HL-60/S4 treated with phorbol 12-myristate 13-acetate at 8.2 ng/mL for 4 days and 3 days (cell line): Measurements from ENCODE around the gene CYTH2.

Experiments used
- in situ Hi-C: fragments of 300-500 bp; cut with MboI; formaldehyde crosslinking; loops from 2 replicates; pipeline ENCODE4 v1.15.0; 2022; ENCODE audit warnings: low sequenced_read_pairs

Gene CYTH2

DNA sequence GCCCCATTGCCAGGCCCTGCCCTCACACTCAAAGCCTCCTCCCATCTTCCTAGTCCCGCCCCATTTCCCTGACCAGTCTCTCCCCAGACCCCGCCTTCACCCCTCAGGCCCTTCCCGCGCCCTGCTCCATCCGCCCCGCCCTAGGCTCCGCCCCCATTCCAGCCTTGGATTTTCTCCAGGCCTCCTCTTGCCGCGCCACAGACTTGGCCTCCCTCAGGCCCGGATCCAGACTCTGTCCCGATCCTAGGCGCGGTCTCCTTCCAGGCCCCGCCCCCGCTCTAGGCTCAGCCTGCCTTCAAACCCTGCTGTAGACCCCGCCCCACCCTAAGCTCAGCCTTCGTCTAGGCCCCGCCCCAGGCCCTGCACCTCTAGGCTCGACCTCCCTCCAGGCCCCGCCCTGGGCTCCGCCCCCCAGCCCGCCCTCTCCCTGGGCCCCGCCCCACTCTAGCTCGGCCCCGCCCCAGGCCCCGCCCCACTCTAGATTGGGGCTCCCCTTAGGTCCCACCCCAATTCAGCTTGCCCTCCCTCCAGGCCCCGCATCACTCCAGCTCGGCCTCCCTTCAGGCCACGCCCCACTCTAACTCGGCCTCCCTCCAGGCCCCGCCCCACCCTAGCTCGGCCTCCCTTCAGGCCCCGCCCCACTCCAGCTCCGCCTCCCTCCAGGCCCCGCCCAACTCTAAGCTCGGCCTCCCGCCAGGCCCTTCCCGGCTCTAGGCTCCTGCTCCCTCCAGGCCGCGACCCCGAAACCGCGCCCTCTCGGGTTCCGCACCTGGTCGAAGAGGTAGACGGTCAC lies 24.0 kb downstream of the CYTH2 start:
- in situ Hi-C loops: no loop called here

DNA sequence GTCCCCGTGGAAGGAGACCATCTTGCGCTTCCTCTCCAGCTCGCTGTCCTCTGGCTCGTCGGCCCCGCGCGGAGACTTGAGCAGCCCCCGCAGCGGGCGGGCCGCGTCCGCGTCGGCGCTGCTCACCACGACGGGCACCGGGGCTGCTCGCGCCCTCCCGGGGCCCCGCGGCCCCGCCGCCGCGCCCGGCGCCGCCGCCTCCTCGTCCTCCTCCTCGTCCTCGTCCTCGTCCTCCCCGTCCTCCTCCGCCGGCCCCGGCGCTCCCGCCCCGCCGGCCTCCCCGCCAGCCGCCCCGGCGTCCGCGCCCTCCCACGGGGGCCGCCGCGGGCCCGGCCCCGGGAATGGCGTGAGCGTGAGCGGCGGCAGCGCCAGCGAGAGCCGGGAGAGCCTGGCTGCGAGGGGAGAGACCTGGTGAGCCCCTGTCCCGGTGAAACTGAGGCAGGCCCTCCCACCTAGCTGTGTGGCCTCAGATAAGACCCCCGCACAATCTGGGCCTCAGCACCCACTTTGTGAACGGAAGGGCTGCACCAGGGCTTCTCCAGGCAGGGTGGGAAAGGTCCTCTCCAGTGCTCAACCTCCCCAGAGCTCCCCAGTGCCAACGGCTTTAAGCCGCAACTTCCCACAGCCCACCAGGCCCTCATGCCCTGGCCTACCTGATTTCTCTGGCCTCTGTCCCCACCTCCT lies 24.7 kb downstream of the CYTH2 start:
- in situ Hi-C loops: no loop called here

DNA sequence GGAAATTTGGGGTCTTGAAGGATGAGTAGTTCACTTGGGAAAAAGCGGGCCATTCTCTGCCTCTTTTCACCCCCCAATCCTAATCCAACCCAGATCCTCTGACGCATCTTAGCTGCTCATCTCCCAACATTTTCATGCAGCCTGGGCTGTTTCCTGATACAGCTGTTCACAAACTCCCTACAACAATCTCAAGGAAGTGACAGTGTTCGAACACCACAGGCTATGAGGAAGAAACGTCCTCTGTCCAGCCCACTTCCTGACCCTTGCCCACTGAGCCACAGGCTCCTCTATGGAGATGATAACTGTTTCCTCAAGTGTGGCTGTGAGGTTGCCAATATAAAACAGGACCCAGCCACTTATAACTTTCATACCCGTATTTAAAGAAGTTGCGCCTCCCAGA lies 26.2 kb downstream of the CYTH2 start:
- in situ Hi-C loops: no loop called here

DNA sequence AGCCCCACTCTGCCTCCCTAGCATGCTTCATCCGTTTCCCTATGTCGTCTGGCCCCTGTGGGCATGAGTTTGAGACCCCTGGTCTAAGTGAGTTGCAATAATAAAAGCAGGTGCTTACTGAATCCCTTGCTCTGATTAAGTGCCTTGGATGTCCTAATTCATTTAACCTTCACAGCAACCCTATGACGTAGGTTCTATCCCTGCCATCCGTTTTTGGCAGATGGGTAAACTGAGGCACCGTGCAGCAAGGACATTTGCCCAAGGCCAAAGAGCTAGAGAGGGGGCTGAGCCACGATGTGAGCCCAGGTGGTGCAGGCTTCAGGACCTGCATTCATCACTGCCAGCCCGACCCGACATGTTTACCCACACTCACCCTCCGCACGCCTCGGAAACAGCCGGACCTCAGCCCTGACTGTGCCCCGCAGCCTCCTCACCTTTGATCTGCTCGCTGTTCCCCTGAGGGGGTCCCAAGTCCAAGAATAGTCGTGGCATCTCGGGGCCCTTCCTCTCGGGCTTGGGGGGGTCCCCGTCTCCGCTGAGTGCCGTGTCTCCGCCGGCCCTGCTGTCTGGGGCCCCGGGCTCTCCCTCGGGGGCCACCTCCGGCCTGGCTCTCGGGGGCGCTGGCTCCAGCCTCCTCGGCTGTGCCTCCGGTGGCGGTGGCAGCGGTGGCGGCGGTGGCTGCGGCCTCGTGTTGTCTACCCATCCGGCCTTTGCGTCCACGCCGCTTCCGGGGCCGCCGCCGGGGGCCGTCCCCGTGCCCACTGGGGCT lies 28.0 kb downstream of the CYTH2 start:
- in situ Hi-C loops: no loop called here

DNA sequence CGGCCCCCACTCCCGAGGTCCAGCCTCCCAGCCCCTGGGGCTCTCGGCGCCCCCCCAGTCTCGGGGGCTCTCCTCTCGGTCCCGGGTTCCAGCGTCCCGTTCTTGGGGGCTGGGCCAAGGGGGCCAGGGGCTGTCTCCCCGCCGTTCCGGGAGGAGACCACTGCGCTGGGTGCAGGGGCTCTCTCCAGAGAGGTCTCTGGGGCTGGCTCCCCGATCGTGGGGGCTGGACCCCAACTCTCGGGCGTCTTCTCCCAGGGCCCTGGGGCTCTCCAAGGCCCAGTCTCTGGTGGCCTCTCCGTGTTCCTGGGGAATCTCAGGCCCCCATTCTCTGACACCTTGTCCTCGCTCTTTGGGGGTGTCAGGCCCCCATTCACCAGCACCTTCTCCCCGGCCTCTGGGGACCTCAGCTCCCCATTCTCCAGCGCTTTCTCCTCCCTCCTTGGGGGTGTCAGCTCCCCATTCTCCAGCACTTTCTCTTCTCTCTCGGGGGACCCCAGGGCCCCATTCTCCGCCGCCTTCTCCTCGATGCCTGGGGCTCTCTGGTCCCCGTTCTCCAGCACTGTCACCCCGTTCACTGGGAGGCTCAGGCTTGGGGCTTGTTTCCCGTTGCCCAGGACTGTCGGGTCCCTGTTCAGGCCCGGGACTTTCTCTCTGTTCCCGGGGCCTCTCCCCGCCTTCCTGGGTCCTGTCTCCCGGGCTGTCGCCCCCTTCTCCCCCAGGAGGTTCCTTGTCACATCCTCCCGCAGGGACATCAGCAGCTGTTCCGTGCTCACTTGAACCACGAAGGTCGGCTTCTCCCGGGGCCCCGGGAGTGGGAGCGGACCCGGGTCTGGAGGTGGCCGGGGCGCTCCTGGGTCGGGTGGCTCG lies 28.8 kb downstream of the CYTH2 start:
- in situ Hi-C loops: no loop called here

DNA sequence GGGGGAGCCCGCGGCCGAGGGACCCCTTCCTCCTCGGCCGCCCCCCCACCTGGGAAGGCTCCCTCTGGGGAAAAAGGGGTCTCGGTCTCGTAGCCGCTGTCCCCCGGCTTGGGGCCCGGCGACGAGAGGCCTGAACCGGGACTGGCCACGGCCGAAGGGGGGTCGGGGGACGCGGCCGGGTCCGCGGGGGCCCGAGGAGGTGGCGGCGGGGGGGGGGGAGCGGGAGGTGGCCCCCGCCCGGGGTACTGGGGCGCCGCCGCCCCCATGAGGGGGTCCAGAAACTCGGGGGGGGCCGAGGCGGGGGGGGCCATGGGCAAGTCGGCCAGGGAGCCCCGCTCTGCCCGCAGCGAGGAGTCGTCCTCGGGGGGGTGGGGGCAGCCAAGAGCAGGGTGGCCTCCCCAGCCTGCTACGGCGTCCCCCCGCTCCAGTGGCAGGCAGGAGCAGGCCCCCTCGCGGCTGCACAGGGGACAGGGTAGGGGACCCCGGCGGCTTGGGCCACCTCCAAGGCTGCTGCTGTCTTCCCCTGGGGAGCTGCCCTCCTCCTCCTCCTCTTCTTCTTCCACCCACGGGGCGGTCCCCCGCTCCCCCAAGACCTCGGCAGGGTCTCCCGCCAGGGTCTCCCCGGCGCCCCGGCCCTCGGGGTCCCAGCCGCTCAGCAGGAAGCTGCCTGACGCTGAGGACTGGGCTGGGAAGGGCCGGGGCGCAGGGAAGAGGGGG lies 29.6 kb downstream of the CYTH2 start:
- in situ Hi-C loops: no loop called here

DNA sequence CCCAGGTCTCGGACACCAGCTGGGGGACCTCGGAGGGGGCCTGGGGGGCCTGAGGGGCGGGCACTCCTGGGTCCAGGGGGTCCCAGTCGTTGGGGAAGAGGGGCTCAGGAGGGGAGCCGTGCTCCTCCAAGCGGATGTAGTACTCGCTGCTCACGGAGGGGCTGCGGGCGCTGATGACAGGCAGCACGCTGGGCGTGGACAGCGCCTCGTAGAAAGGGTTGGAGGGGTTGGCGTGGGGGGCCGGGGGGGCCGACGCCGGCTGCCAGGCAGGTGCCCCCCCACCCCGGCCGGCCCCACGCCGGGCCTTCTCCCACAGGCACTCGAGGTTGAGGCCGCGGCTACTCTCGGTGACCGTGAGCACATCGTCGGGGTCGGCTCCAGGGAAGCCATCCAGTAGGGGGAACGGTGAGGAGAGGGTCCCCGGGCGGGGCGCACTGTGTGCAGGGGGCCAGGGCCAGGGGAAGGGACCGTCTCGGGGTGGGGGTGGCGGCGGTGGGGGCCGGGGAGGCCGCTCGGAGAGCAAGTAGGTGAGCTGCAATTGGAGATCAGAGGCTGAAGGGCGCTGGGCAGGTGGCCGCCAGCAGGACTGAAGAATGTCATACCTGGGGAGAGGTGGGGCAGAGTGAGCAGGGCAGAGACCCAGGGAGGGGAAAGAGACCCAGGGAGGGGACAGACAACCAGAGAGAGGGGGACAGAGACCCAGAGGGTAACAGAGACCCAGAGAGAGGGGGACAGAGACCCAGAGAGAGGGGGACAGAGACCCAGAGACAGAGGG lies 30.3 kb downstream of the CYTH2 start:
- in situ Hi-C loops: loop anchor here (10.0 kb wide), 1 partner anchor 85 kb away; no protein-coding TSS in a partner anchor

DNA sequence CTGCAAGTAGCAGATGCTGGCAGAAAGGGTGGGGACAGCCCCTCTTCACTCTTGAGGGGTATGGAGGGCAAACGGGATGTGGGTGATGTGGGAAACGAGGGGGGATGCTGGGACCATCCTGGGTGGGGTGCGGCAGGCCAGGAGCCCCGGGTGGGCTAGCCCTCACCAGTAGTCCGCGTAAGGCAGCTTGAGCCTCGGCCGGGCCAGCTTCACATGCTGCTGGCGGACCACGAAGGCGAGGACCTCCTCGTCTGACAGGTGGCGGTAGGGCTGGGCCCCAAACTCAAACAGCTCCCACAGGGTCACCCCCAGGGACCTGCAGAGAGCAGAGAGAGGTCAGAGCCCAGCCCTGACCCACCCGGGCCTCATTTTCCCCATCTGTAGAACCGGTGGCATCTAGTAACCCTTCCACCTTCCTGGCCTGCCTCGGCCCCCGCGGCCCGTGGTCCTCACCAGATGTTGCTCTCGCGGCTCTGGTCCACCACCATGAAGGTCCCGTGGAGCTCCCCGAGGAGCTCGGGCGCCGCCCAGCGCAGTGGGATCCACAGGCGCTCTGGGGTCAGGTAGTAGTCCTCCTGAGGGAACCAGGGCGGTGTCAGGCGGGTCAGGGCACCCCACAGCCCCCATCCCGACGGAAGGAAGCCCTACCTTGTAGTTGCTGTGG lies 31.8 kb downstream of the CYTH2 start:
- in situ Hi-C loops: loop anchor here (10.0 kb wide), 1 partner anchor 84 kb away; no protein-coding TSS in a partner anchor

DNA sequence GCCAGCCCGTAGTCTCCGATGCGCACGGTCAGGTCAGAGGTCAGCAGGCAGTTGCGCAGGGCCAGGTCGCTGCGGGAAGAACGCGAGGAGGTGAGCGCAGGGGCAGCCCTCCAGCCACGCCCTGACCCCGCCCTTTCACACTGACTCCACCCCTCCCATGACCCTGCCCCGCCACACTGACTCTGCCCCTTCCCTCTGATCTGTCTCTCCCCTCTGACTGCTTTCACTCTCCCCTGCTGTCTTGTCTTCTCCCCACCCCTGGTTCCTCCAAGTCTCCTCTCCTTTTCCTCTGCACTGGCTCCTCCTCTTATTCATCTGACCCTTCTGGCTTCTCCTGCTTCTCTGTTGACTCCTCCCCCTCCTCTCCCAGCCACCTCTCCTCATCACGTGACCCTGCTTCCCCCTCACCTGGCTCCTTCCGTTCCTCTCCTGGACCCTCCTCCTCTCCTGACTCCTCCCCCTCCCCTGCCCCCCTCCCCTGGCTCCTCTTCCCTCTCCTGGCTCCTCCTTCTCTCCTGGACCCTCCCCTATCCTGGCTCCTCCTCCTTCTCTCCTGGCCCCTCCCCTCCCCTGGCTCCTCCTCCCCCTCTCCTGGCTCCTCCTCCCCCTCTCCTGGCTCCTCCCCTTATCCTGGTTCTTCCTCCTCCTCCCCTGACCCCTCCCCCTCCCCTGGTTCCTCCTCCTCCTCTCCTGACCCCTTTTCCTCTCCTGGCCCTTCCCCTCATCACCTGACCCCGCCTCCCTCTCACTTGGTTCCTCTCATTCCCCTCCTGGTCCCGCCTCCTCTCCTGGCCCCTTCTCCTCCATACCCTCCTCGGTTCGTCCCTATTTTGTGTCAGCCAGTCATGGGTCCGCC lies 32.6 kb downstream of the CYTH2 start:
- in situ Hi-C loops: loop anchor here (10.0 kb wide), 1 partner anchor 83 kb away; no protein-coding TSS in a partner anchor

DNA sequence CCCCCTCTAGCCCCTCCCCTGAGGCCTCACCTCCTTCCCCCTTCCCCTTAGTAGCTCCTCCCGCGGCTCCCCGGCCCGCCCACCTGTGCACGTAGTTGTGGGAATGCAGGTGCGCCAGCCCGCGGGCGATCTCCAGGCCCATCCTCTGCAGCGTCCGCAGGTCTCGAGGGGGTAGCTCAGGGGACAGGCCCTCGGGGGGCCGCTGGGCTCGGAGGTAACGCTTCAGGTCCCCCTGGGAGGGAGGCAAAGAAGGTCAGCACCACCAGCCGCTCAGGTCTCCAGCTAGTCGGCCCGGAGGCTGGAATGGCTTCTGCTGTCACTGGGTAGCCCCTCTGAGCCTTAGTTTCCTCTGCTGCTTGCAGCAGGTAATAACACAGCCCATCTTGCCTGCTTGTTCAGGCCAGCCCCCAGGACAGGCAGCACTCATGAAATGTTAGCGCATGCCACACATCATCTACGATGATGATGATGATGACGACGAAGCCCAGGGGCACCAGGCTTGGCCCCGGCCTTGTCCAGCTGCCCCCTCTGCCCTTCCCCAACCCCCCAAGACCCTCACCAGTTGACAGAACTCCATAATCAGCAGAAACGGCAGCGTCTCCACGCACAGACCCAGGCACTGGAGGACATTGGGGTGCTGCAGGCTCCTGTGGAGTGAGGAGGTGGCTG lies 33.3 kb downstream of the CYTH2 start:
- in situ Hi-C loops: loop anchor here (10.0 kb wide), 1 partner anchor 82 kb away; no protein-coding TSS in a partner anchor

DNA sequence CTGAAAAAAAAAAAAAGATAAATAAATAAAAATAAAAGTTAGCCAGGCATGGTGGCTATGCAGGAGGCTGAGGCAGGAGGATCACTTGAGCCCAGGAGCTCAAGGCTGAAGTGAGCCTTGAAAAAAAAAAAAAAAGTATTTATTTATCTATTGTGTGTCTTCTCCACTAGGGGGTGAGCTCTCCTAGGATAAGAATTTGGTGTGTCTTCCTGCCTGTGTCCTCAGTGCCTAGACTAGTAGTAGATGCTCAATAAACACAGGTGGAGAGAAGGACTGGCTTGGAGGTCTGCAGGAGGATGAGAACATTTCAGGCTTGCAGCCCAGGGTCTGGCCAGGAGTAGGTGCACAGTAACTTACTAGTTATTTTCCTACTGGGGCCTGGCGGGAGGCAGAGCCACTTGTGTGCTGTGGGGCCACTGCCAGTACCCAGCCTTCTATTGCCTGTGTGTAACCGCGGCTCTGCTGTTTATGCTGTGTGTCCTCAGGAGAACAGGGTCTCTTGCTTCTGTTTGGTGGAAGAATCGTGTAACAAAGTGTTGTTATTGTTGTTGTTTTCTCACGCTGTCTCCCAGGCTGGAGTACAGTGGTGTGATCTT lies 37.1 kb downstream of the CYTH2 start:
- in situ Hi-C loops: loop anchor here (10.0 kb wide), 1 partner anchor 79 kb away; no protein-coding TSS in a partner anchor

DNA sequence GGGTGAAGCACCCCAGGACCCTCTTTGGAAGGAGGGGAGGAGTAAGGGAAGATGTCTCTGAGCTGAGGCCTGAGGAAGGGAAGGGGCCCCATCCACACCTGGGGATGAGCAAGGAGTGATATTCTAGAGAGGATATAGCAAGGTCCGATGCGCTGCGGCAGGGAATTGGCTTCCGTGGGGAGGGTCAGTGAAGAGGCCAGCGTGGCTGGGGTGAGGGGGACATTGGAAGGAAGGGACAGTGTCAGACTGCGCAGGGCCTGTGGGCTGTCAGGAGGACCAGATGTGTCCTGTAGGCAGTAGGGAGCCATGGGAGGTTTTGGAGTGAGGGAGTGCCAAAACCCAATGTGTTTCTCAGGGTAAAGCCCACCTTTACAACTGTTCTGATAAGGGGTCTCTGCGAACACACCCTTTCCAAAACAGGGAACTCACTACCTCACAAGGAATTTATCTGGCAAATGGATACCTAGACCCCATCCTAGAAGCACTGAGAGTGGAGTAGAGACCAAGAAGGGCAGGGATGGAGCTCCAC lies 38.8 kb downstream of the CYTH2 start:
- in situ Hi-C loops: loop anchor here (10.0 kb wide), 1 partner anchor 77 kb away; no protein-coding TSS in a partner anchor

DNA sequence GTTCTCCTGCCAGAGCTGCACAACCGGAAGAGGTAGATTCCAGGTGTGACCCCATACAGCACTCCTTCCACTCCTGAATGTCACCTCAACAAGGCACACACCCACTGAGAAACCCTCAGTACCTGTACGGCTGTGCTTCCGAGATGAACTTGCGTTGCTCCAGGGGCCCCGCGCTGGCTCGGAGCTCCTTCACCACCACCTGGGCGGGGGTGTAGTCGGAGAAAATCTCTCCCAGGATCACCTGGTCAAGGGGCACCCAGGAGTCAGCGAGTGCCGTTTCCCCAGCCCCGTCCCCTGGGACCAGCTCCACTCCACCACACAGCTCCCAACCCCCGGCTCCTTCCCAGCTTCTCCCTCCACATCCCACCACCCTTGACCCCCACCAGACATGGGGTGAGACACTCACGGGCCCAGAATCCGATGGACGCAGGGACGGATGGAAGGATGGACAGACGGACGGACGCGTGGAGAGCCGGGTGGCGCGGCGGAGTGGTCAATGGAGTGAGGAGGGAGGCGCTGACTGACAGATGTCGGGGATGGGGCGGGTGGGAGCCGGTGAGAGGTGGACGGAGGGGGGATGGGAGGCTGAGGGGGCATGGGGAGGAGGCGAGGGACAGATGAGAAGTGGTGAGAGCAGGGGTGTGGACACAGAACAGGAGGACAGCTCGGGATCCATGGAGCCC lies 39.7 kb downstream of the CYTH2 start:
- in situ Hi-C loops: loop anchor here (10.0 kb wide), 1 partner anchor 76 kb away; no protein-coding TSS in a partner anchor

DNA sequence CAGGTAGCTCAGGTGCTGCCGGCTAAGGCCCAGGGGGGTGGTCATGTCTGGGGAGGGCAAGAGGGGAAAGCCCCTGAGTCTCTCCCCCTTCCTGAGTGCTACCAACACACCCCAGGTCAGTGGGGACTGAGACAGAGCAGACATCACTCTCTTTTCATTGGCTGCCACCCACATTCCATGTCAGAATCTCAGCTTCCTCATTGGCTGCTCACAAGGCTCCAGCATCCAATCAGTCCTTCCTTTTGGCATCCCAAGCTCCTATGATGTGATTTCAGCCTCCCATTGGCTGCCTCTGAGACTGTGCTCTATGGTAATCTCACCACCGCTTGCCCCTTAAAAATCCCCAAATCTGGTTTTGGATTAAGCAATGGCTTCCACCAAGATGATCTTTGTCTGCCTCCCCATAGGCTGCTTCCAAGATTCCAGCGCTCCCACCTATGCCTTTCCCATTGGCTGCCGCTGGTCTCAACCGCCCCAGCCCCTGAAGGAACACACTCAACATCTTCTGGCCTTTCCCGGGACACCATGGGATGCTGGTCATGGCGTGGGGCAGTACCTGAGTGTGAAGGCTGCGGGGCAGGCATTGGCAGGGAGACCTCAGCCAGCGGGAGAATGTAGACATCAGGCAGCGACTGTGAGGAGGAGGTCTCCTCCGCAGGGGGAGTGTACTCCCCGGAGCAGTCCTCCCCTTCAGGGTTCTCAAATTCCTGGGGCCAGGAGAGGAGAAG lies 40.5 kb downstream of the CYTH2 start:
- in situ Hi-C loops: loop anchor here (10.0 kb wide), 1 partner anchor 75 kb away; no protein-coding TSS in a partner anchor
